NCI-H1417 (cell line): ENCODE results near the gene S1PR4.
"Not testable (repeated sequence)": the region's sequence is repeated elsewhere in the genome, so short reads cannot be mapped to it uniquely, and the experiment has no call there.

ENCODE experiments used
- DNase-seq, 3 experiments: peaks; one replicate each; lab custom pipeline; 2025; lab: John Stamatoyannopoulos, UW

Gene S1PR4

DNA sequence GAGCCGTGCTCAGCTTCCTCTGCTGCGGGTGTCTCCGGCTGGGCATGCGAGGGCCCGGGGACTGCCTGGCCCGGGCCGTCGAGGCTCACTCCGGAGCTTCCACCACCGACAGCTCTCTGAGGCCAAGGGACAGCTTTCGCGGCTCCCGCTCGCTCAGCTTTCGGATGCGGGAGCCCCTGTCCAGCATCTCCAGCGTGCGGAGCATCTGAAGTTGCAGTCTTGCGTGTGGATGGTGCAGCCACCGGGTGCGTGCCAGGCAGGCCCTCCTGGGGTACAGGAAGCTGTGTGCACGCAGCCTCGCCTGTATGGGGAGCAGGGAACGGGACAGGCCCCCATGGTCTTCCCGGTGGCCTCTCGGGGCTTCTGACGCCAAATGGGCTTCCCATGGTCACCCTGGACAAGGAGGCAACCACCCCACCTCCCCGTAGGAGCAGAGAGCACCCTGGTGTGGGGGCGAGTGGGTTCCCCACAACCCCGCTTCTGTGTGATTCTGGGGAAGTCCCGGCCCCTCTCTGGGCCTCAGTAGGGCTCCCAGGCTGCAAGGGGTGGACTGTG is 1.2 kb downstream of the S1PR4 start:
- no peak for DNase-seq

DNA sequence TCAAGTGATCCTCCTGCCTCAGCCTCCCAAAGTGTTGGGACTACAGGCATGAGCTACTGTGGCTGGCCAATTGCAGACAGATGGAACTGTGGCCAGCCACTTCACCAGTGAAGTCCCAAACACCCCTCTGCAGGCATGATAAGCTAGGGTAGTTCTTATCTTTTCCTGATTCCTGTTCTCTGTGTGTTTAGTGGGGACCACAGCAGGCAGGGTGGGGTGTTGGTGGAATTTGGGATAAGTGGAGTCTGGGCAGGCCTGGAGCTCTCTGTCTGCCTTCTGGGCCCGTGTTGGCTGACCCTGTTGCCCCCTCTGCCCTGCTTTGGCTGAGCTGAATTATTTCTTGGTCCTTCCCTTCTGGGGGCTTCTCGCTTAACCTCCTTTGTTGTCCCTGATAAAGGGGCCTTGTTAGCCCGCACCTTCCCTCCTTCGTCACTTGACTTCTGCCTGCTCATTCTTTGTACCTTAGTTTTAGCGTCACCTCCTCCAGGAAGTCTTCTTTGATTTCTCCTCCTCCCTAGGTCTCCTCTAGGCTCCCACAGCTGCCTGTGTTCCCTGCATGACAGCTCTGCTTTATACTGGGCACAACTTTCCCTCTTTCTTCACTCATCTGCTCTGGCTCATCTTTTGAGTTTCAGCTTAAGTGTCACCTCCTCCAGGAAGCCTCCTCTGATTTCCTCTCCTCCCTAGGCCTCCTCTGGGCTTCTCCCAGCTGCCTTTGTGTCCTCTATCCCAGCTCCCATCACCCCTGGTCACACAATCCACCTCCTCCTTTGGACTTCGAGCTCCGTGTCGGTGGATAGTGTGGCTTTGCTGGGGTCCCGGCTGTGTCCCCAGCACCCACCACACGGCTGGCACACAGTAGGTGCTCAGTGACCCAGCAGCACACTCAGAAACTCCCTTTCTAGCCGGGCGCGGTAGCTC is 5.4 kb downstream of the S1PR4 start:
- no peak for DNase-seq

DNA sequence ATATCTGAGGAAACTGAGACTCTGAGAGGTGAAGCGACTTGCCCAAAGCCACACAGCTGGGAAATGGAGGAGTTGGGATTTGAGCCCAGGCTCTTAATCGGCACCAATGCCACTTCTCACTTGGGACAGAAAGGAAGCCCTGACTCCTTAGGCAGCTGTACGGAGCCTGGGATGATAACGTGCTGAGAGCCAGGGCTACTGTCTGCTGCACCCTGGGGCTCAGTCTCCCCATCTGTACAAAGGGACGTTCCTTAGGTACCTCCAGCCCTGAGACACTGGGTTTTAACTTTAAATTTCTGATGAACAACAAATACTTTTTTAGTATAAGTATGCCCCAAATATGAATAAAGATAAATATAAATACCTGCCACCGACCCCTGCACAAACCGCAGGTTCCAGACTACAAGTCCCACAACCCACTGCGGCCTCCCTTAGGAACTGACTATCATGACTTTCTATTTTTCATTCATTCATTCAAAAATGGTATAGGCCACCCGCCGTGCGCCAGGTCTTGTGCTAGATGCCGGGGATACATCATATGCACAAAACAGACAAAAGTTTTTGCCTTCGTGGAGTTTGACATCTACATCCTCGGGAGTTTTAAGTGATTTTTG is 6.4 kb downstream of the S1PR4 start:
- peak in 2 of 3 experiments; percentile 93 to 96 for DNase-seq

DNA sequence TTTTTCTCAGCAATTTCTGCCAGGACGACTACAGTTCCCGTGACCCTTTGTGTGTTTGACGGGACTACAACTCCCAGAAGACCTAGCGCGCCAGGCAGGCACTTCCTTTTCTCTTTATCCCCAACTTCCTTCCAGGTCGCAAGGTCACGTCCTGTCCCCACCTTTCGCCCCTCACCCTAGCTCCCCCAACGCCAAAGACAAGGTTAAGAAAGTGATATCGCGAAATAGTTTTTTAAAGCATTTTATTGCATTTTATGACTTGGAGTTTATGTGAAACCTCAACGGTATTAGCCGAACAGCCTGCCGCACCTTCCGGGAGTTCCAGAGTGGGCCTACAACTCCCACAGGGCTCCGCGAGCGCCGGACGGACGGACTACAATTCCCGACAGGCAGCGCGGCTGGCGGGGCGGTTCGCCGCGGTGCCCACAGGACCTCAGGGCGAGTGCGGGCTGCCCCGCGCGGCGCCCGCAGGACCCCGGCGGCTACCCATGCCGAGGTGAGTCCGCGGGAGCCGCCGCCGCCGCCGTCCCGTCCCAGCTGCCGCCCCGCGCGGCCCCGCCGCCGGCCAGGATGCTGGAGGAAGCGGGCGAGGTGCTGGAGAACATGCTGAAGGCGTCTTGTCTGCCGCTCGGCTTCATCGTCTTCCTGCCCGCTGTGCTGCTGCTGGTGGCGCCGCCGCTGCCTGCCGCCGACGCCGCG is 7.0 kb downstream of the S1PR4 start, which contains the start of gene NCLN:
TSS of gene NCLN (plus strand) at position 470 of the 699 bp plus-strand sequence. CDS start at position 571, 101 bp downstream.
- peak; percentile 96 to 100 (median 100) for DNase-seq

DNA sequence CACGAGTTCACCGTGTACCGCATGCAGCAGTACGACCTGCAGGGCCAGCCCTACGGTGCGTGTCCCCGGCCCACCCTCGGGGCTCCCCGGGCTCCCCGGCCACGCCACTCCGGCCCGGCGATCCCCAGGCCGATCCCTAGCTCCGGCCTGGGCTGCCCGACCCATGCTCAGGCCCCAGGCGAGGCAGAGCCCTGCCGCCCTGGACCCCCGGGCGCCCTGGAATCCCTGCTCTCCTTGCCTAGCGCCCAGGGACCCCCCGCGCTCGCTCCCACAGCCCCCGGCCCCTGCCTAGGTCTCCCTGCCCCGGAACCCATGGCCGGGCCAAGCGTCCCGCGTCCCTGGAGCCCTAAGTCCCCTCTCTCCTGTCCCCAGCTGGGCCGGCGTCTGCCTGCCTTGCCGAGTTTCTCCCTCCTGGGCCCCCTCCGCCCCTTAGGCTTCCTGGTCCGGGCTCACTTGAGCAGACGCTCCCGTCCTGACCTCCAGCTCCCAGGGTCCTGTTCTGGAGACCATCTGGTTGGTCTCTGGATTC is 7.7 kb downstream of the S1PR4 start:
- DNase-seq: peak in 1 of 3 experiments; percentile 41

DNA sequence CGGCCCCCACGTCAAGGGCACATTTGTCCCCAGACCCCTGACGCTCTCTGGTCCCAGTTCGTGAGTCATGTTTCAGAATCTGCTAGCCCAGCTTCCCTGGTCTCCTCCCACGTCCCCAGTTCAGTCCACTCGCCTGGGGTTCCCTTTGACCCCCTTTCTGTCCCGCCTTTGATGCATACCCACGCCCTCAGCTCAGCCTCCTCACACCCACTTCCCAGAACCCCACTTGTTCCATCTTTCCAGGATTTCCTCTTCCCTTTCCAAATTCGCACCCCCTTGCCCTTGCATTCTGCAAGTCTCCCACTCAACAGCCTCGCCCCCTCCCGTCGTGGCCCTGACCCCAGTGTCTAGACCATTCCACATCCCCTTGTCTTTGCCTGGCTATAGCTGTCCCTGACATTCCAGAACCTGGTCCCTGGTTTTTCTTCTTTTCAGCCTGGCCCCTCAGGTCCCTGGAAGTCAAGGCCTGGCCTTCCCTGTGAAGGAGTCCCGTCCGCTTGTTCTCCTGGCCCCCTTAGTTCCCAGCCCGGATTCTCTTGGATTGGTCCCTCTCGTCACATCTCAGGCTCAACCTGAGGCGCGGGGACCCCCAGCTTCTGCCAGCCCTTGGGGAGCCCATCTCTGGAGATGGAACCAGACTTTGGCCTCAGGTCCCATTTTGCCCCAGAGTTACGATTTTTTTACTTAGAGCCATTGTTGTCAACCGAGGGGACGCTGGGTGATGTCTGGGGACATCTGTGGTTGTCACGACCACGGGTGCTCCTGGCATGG is 8.5 kb downstream of the S1PR4 start:
- DNase-seq: no peak

DNA sequence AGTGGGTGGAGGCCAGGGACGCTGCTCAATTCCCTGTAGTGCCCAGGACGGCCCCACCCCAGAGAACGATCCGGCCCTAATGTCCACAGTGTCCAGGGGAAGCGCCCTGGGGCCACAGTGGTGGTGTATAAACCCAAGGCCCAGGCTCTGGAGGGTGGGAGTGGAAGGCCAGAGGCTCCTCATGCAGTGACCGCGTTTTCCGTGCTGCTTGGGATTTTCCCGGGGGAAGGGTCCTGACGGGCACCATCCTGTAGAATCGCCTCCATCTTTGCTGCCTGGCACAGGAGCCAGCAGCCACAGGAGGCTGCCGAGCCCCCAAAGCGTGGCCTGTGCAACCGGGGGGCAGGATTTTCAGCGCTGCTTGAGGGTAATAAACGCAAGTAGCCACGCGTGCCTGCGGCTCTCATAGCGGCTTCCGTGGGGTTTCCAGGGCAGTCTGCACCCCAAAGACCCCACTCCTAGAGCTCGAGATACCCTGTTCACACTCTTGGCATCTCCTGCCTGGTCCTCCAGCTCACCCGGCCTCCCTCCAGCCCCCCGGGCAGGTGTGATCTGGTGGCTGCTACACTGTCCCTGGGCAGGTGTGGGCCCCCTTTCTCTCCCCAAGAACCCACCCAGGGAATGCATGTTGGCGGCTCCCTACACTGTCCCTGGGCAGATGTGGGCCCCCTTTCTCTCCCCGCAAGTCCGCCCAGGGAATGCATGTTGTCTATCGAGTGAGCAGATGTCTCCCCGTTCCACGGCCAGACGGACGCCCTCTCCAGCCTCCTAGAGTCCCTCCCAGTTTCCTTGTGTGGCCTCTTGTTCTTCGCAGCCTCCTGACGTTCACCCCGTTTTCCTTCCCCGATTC is 9.3 kb downstream of the S1PR4 start:
- no peak for DNase-seq

DNA sequence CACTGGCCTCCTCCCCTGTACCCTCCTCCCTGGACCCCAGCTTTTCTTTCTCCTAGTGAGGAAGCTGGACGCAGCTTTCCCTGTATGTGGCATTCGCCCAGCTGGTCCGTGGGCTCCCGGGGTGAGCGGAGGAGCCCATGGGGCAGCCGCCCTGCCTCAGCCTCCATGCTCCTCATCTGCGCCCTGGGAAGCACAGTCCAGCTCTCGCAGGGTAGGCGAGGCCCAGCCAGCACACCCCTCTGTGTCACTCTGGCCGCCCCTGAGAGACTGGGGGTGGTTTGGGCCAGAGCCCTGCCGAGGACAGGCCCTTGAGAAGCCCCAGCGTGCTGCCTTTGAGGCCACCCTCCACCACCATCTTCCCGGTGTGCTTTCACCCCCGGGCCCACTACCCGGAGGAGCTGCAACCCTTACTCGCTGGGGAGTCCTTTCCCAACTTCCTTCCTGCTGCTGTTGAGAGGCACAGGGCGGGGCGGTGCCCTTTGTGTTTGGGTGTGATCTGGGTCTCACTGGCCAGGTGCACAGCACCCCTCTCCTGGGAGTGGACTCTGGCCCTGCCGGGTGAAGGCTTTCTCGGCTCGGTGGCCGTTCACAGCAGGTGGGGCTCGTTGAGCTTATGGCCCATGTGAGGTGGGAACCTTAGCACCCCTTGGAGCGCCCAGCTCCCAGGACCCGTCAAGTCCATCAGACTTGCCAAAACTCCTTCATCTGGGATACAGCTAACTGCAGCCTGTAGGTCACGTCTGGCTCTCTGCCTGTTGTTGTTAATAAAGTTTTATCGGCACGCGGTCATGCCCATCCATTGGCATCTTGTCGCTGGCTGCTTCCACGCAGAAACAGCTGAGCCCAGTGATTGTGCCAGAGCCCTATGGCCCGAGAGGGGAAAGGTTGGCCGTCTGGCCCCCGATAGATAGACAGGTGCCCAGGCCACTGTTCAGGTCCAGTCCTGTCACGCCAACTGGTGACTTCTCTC is 10.3 kb downstream of the S1PR4 start:
- no peak for DNase-seq

DNA sequence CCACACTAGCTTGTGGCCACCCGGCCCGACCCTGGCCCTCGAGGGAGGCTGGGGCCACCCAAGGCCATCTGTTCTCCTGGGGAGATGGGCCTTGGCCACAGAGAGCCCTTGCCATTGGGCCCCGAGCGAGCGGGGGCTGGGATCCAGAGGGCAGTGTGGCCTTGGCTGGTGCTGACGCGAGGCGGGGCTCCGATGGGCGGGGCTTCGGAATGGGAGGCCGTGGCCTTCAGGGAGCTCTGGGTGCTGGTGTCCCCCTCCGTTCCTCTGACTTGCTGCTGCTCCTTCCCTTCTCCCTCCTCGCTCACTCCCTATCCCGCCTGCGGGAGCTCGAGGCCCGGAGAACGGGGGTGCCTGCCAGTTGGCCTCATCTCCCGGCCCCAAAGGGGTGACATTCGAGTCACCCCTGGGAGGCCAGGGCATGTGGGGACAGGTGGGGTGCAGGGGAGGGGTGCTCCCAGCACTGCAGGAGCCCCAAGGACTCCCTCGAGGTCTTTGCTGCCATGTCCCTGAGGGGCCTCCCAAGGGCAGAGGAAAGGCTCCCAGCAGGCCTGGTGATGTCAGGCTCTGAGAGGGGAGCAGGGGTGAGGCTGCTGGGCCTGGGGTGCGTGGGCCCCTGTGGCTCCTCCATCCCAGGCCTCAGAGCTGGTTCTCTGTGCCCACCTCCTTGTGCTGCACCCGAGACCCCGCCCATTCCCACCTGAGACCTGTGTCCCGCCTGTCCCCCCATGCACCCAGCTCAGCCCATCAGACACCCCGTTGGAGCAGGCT is 11.3 kb downstream of the S1PR4 start:
- no peak for DNase-seq

DNA sequence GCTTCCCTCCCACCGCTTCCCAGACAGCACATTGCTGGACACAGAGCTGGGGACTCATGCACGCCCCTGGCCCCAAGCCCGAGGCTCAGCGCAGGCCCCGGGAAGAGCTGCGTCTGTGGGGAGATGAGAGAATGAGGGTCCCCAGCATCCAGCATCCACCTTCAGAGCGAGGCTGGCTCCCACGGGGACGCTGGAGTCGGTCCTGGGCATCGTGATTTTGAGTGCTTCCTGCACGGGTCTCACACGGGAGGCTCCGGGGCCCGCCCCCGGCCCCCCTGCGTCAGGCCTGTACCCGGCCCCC is 11.9 kb downstream of the S1PR4 start:
- DNase-seq: no peak

DNA sequence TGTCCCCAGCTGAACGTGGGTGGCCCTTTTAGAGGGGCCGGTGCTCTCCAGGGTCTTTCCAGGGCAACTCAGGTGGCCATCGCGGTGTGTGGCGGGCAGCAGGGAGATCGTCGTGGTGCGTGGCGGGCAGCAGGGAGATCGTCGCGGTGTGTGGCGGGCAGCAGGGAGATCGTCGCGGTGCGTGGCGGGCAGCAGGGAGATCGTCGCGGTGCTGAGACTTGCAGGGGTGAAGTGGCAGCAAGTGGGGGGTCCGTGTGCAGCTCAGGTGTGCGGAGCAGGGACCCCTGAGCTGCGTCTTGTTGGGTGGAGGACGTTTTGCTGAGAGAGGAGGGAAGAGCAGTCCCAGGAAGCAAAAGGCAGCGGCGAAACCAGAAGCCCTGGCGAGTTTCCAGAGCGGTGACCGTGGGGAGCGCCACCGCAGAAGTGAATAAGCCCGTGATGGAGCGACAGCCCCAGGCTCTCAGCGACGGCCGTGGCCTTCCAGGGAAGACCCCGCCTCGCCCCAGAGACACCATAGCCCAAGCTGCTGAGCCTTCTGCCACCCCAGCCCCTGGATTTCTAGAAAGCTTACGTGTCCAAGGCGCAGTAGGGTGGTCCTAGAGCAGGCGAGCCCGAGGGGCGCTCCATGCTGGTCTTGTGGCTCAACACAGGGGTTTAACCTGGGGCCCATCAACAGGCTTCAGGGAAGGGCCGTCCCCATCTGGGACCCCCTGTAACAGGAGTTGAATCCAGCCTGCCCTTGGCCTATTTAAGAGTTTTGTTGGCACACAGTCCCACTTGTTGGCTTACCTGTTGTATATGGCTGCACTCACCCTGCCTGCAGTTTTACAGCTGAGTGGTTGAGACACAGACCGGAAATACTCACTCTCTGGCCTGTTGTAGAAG is 12.6 kb downstream of the S1PR4 start:
- no peak for DNase-seq

DNA sequence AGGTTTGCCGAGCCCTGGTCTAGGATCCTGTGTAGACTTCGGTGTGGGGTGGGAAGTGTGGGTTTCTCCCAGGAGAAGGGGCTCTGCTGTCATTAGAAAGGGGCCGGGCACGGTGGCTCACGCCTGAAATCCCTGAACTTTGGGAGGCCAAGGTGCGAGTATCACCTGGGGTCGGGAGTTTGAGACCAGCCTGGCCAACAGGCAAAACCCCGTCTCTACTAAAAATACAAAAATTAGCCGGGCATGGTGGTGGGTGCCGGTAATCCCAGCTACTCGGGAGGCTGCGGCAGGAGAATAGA is 13.2 kb downstream of the S1PR4 start:
- not testable (repeated sequence) for DNase-seq

DNA sequence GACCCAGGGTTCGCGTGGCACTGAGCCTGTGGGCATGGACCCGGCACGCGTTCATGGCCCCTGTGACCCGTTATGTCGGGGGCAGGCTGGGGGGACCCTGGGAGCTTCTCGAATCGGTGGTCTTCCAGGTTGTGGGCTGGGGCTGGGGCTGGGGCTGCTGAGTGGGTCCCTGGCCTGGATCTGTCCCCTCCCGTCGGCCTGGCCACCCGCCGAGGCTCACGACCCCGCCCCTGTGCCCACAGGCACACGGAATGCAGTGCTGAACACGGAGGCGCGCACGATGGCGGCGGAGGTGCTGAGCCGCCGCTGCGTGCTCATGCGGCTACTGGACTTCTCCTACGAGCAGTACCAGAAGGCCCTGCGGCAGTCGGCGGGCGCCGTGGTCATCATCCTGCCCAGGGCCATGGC is 13.7 kb downstream of the S1PR4 start:
- no peak for DNase-seq

DNA sequence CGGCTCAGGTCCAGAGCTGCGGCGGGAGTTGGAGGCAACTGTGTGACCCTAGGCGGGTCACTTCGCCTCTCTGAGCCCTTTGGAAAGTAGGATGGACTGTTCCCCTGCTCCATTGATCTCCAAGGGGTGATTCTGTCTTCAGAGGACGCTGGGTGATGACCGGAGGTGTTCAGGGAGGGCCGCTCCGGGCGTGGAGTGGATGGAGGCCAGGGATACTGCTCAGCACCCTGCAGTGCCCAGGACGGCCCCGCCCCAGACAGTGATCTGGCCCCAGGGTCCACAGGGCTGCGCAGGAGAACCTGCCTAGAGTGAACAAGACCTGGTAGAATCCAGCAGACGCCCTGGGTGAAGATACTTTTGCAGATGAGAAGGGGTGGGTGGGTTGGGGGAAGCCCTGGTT is 14.1 kb downstream of the S1PR4 start:
- DNase-seq: no peak

DNA sequence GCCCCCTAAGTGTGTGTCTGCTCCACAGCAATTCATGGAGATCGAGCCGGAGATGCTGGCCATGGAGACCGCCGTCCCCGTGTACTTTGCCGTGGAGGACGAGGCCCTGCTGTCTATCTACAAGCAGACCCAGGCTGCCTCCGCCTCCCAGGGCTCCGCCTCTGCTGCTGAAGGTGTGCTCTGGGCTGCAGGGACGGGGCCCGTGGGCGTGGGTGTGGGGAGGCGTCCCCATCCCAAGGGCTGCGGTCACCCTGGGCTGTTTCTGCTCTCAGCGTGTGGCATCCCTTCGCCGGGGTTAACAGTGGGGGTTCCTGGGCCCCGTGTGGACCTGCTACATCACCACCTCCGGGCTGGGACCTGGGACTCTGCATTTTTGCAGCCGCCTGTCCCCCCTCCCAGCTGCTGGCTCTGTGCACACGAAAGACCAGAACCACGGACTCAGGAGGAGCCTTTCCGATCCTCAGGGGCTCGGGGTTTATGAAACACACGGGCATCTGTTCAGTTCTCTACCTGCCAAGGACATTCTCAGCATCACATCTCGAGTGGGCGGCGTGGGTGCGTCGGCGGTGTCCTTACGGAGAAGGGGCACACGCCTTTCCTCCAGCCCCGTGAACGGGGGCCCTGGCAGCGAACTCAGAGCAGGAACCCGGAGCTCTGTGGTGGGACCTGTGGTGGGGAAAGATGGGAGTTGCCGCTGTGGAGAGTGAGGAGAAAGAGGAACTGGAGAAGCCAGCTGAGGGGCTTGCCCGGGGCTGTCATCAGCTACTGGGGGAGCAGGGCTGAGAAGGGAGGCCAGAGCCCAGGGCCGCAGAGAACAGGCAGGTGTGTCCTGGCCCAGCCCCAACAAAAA is 14.9 kb downstream of the S1PR4 start:
- DNase-seq: no peak

DNA sequence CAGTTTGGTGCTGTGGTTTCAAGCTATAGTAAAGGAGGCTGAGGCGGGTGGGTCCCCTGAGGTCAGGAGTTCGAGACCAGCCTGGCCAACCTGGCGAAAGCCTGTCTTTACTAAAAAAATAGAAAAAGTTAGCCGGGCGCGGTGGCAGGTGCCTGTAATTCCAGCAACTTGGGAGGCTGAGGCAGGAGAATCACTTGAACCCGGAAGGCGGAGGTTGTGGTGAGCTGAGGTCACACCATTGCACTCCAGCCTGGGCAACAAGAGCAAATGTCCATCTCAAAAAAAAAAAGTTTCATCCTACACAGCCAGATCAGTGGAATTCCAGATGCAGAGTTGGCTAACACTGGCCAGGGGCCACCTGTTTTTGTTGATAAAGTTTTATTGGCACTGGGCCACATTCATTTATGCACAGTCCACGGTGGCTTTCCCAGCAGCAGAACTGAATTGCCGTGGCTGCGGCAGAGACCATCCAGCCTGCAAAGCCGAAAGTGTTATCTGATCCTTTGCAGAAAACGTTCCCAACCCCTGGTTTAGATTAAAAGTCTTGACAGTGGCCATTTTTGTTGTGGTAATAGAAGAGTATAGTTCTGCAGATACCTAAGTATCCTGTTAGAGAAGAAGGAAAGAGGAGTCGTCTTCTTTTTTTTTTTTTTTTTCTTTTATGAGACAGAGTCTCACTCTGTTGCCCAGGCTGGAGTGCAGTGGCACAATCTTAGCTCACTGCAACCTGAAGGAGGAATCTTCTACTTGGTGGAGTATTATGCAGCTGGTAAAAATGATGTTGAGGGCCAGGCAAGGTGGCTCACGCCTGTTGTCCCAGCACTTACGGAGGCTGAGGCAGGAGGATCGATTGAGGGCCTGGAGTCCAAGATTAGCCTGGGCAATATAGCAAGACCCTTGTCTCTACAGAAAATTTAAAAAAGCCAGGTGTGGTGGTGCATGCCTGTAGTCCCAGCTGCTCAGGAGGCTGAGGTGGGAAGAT is 15.8 kb downstream of the S1PR4 start:
- no peak for DNase-seq
